HepG2 (cell line): Measurements from ENCODE around the gene DPY19L3. TPM values are rescaled to one million over a fixed set of nuclear protein-coding genes. Genes with fewer than 3 reads are reported as not detected.

Experiments
- ATAC-seq: fragments of 200-7000 bp; cut with Tn5 transposase; 3 replicates; pipeline ENCODE4 v1.9.1; 2020; ENCODE audit warnings: mild to moderate bottlenecking, moderate library complexity
- BruUV-seq: library from RNA; stranded (reverse); fragments of 400-500 nt; replicated peaks from 2 replicates; lab custom pipeline; 2021; lab: Mats Ljungman, UMichigan
- CTCF ChIA-PET: fragments of 300-600 bp; formaldehyde crosslinking; extraction: SDS; loops from one replicate; lab custom pipeline; 2021; ENCODE audit warnings: low total read pairs, inconsistent platforms, low intra/inter-chr PET ratio; lab: Yijun Ruan, JAX
- POLR2A ChIA-PET: fragments of 350-600 bp; sonication (Branson Sonifier 250); formaldehyde crosslinking; loops from one replicate; lab custom pipeline; 2020; ENCODE audit warnings: antibody characterized with exemption, inconsistent platforms; lab: Yijun Ruan, JAX
- DNase-seq: peaks from one replicate; pipeline ENCODE4 v3.0.0-alpha.2; 2015; ENCODE audit warnings: low spot score
- FAIRE-seq: peaks from 3 replicates; lab custom pipeline; 2011; peaks lifted over from hg19 to GRCh38; lab: Jason Lieb, UNC
- H2AFZ ChIP-seq: one replicate; pipeline ENCODE4 v1.6.1; 2011; ENCODE audit warnings: low read length, inconsistent platforms
- H3K27ac ChIP-seq: fragments of 300-600 bp; 3 replicates; pipeline ENCODE4 v1.8.0; 2011; ENCODE audit warnings: mixed run types, mild to moderate bottlenecking, mixed read lengths, low read length, inconsistent platforms; ENCODE audit not compliant: insufficient read depth; ENCODE audit errors: extremely low read length
- H3K27me3 ChIP-seq, 2 experiments: fragments of 200-600 bp in 1 of 2; 2 replicates in 1 of 2; 3 replicates in 1 of 2; pipeline versions ENCODE4 v1.6.0 to v1.8.0; 2011; ENCODE audit warnings: low read length in 2 of 2, mild to moderate bottlenecking in 2 of 2, moderate library complexity in 2 of 2, inconsistent platforms in 1 of 2; ENCODE audit not compliant: insufficient read depth in 2 of 2, control insufficient read depth in 1 of 2
- H3K36me3 ChIP-seq, 2 experiments: fragments of 200-600 bp in 1 of 2; replicated peaks in 1 of 2; 2 replicates in 1 of 2; 3 replicates in 1 of 2; pipeline versions ENCODE4 v1.5.1 to v1.8.0; 2011; ENCODE audit warnings: low read length in 2 of 2, inconsistent platforms in 1 of 2; ENCODE audit not compliant: insufficient read depth in 2 of 2, control insufficient read depth in 1 of 2
- H3K4me1 ChIP-seq: 2 replicates; pipeline ENCODE4 v1.5.1; 2012; ENCODE audit warnings: low read length, inconsistent platforms; ENCODE audit not compliant: insufficient read depth
- H3K4me2 ChIP-seq: 2 replicates; pipeline ENCODE4 v1.6.0; 2011; ENCODE audit warnings: low read depth, low read length, inconsistent platforms
- H3K4me3 ChIP-seq, 3 experiments: fragments of 200-600 bp in 1 of 3; sonication (generic), shearing (Covaris generic) in 1 of 3; replicated peaks in 1 of 3; 2 replicates each; pipeline ENCODE4 v1.5.1; 2011 to 2016; ENCODE audit warnings: low read length in 3 of 3, inconsistent platforms in 2 of 3, low read depth in 2 of 3, mild to moderate bottlenecking in 2 of 3, control low read depth in 1 of 3, mixed read lengths in 1 of 3; ENCODE audit not compliant: insufficient read depth in 1 of 3
- H3K79me2 ChIP-seq: one replicate; pipeline ENCODE4 v1.6.1; 2011; ENCODE audit warnings: low read length, inconsistent platforms; ENCODE audit not compliant: insufficient read depth
- H3K9ac ChIP-seq: 2 replicates; pipeline ENCODE4 v1.6.0; 2011; ENCODE audit warnings: mild to moderate bottlenecking, low read depth, low read length, inconsistent platforms; ENCODE audit not compliant: insufficient read depth
- H3K9me3 ChIP-seq: 2 replicates; pipeline ENCODE4 v1.5.1; 2012; ENCODE audit warnings: mild to moderate bottlenecking, low read length
- H4K20me1 ChIP-seq: 2 replicates; pipeline ENCODE4 v1.6.0; 2011; ENCODE audit warnings: inconsistent platforms, mild to moderate bottlenecking, low read length, moderate library complexity; ENCODE audit not compliant: insufficient read depth
- HDAC1 ChIP-seq: sonication (generic); formaldehyde crosslinking; IDR thresholded peaks from 2 replicates; pipeline ENCODE4 v1.5.1; 2020; ENCODE audit warnings: mild to moderate bottlenecking, missing genetic modification reagents
- HMG20B ChIP-seq: conservative IDR thresholded peaks from 2 replicates; pipeline ENCODE4 v1.6.1; 2016; ENCODE audit warnings: missing genetic modification reagents, missing compliant biosample characterization
- HNF4A ChIP-seq: sonication (generic); formaldehyde crosslinking; IDR thresholded peaks from 2 replicates; pipeline ENCODE4 v1.4.0; 2020; ENCODE audit warnings: missing genetic modification reagents
- HNRNPLL ChIP-seq: fragments of 200-400 bp; formaldehyde crosslinking; IDR thresholded peaks from 2 replicates; pipeline ENCODE4 v1.6.1; 2017; ENCODE audit warnings: mild to moderate bottlenecking, low read depth, low read length; ENCODE audit not compliant: poor library complexity, severe bottlenecking
- MLLT10 ChIP-seq: sonication (generic); formaldehyde crosslinking; IDR thresholded peaks from 2 replicates; pipeline ENCODE4 v1.4.0; 2020; ENCODE audit warnings: missing genetic modification reagents
- POLR2AphosphoS2 ChIP-seq: IDR thresholded peaks from 2 replicates; pipeline ENCODE4 v1.6.1; 2011; ENCODE audit warnings: low read depth, low read length, improper control_type of control experiment
- RAD51 ChIP-seq: fragments of 450-650 bp; IDR thresholded peaks from 2 replicates; pipeline ENCODE4 v1.6.1; 2016; ENCODE audit warnings: borderline replicate concordance
- RBFOX2 ChIP-seq: fragments of 200-400 bp; formaldehyde crosslinking; IDR thresholded peaks from 2 replicates; pipeline ENCODE4 v1.6.1; 2017; ENCODE audit warnings: low read depth, mild to moderate bottlenecking, low read length
- SP140L ChIP-seq: sonication (generic); formaldehyde crosslinking; IDR thresholded peaks from 2 replicates; pipeline ENCODE4 v1.4.0; 2020; ENCODE audit warnings: missing genetic modification reagents, borderline replicate concordance
- XBP1 ChIP-seq: sonication (generic); formaldehyde crosslinking; IDR thresholded peaks from 2 replicates; pipeline ENCODE4 v1.5.0; 2020; ENCODE audit warnings: missing genetic modification reagents
- ZNF431 ChIP-seq: sonication (generic); formaldehyde crosslinking; IDR thresholded peaks from 2 replicates; pipeline ENCODE4 v1.9.0; 2022; ENCODE audit warnings: missing genetic modification reagents, low read depth, mild to moderate bottlenecking, borderline replicate concordance
- ZNF569 ChIP-seq: sonication (generic); formaldehyde crosslinking; IDR thresholded peaks from 2 replicates; pipeline ENCODE4 v1.5.0; 2020; ENCODE audit warnings: mild to moderate bottlenecking, missing genetic modification reagents, moderate library complexity, borderline replicate concordance
- ZNF672 ChIP-seq: sonication (generic); formaldehyde crosslinking; IDR thresholded peaks from 2 replicates; pipeline ENCODE4 v1.8.1; 2022; ENCODE audit warnings: missing genetic modification reagents
- ZNF83 ChIP-seq: sonication (generic); formaldehyde crosslinking; IDR thresholded peaks from 2 replicates; pipeline ENCODE4 v1.4.0; 2020; ENCODE audit warnings: missing genetic modification reagents, mild to moderate bottlenecking, borderline replicate concordance
- WGBS: methylation state at CpG from one replicate; pipeline ENCODE4 v1.1.6; 2017; ENCODE audit warnings: low lambda C conversion rate; 5-methylcytosine and 5-hydroxymethylcytosine counted together
- in situ Hi-C: cut with HindIII; loops from 2 replicates; pipeline ENCODE4 v1.10.0; 2017; ENCODE audit warnings: low pct_unique_long_range_greater_than_20kb; ENCODE audit not compliant: extremely low pct_ligation_motif_present
- intact Hi-C: fragments of 100-400 bp; cut with micrococcal nuclease; formaldehyde crosslinking; loops from one replicate; pipeline ENCODE4 v1.10.0; 2022; ENCODE audit not compliant: unreplicated experiment
- polyA plus RNA-seq, 8 experiments: library from polyadenylated mRNA; depleted of rRNA in 3 of 8; stranded (reverse) in 7 of 8; unstranded in 1 of 8; fragments of >200 nt; fragmentation: Illumina TruSeq in 4 of 8; extraction: Trizol in 4 of 8; gene quantifications; 2 replicates each; pipeline versions ENCODE4 v1.2.1 to v1.2.3, GENCODE V29; 2011 to 2016; ENCODE audit warnings: low read depth in 4 of 8, missing spikeins in 1 of 8, mixed read lengths in 1 of 8; ENCODE audit not compliant: insufficient read depth in 1 of 8
- total RNA-seq, 5 experiments: library from RNA; depleted of rRNA; stranded (reverse); fragments of >200 nt; fragmentation: Illumina TruSeq; extraction: Trizol; gene quantifications; 2 replicates each; pipeline ENCODE4 v1.2.3, GENCODE V29; 2016; ENCODE audit warnings: low read depth in 1 of 5
- TF ChIP-seq, protein P1 (sequence below): sonication (generic); formaldehyde crosslinking; IDR thresholded peaks from 2 replicates; pipeline ENCODE4 v1.5.0; 2020; ENCODE audit warnings: missing genetic modification reagents
- TF ChIP-seq, protein P2 (sequence below): sonication (generic); formaldehyde crosslinking; IDR thresholded peaks from 2 replicates; pipeline ENCODE4 v1.4.0; 2020; ENCODE audit warnings: missing genetic modification reagents, borderline replicate concordance

DPY19L3 gene
- total and polyA plus RNA-seq, 2 of the 13 experiments (the other 11 are each of a cell fraction or from before 2014, with no cell fraction given): 21.6 to 25.2 TPM

DNA sequence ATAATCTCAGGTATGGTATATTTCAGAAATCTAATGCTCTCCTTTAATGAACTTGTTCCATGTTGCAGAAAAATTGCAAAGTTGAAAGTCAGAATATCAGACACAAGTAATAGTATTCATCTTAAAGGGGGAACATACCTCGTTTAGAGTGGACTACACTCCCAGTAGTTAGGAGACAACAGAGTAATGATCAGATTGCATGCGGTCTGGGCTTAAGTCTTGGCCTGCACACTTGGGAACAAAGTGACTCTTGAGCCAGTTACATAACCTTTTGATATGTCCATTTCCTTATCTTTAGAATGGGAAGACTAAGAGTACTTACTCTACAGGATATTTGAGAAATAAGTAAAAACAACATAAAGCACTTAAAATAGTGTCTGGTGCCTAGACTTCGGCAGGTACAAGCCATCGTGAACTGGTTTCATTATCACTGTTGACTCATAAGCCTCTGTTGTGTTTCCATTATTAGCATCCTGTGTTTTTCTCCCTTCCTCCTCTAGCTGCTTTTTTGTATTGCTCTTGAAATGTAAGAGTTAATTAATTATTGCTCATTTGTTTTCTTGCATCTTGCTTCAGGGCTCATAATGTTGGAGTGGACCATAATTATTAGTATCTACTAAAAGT, 53.0 kb downstream of the DPY19L3 start (continued):
- TF ChIP-seq MLLT10 (CRISPR knock-in tag): no peak
- no peak for TF ChIP-seq ZNF569 (CRISPR knock-in tag)
- TF ChIP-seq, protein P1, sequence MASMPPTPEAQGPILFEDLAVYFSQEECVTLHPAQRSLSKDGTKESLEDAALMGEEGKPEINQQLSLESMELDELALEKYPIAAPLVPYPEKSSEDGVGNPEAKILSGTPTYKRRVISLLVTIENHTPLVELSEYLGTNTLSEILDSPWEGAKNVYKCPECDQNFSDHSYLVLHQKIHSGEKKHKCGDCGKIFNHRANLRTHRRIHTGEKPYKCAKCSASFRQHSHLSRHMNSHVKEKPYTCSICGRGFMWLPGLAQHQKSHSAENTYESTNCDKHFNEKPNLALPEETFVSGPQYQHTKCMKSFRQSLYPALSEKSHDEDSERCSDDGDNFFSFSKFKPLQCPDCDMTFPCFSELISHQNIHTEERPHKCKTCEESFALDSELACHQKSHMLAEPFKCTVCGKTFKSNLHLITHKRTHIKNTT (CRISPR knock-in tag): no peak
- no peak for TF ChIP-seq RBFOX2
- TF ChIP-seq ZNF431 (CRISPR knock-in tag): no peak
- TF ChIP-seq RAD51: no peak
- no peak for TF ChIP-seq HDAC1 (CRISPR knock-in tag)

DNA sequence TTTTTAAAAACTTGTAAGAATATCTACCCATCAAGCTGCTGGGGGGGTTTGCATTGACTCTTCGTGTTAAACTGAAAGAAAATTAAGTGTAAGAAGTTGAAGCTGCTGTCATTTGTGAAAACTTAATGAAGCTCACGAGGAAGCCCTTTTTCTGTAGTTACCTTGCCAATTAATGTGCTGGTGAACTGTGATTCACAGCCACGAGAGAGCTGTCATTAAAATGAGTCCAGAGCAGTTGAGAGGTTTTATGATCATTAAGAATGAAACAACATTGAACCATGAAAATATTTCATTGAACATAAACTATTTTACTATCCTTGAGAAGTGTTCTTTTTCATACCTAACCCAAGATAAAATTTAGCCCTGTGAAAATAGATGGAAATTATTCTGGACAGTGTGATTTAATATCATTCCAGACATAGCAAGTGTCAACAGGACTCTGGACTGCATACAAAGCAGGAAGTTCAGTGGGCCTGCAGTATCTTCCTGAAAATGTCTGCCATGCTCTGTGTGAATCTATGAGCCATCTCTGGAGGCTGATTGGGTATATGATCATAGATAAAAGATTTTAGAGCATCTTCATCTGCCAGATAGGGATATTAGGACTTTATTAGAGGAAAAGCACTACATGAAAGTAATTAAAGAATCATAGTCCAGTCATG, 53.8 kb downstream of the DPY19L3 start:
- no TSS peak for BruUV-seq
- Histone ChIP-seq H3K9me3 (no peaks in the 10 kb centered on the region), H3K27me3 (no peaks in the 10 kb centered on the region), H2AFZ (no peak overlapping the region), H3K4me3 (no peak overlapping the region), H3K36me3 (peaks cover 6 to 36% of the 10 kb centered on the region in 2 experiments; a peak in 4 of 5 replicates), H4K20me1 (no peaks in the 10 kb centered on the region), H3K79me2 (no peaks in the 10 kb centered on the region), H3K4me2 (no peak overlapping the region), H3K9ac (no peak overlapping the region), H3K4me1 (peaks cover 9% of the 10 kb centered on the region), H3K27ac (no peak overlapping the region)
- 90% methylated on average over 3 of the region's 3 CpGs for WGBS
- ChIA-PET CTCF (no interaction called here), POLR2A (no interaction called here)
- intact Hi-C loops (no loop called here), in situ Hi-C loops (no loop called here)
- DNase-seq (peak; percentile 9), FAIRE-seq (no peak), ATAC-seq (peak; percentile 48; the same call in 1 of the 3 replicates)
- TF ChIP-seq, protein P2, sequence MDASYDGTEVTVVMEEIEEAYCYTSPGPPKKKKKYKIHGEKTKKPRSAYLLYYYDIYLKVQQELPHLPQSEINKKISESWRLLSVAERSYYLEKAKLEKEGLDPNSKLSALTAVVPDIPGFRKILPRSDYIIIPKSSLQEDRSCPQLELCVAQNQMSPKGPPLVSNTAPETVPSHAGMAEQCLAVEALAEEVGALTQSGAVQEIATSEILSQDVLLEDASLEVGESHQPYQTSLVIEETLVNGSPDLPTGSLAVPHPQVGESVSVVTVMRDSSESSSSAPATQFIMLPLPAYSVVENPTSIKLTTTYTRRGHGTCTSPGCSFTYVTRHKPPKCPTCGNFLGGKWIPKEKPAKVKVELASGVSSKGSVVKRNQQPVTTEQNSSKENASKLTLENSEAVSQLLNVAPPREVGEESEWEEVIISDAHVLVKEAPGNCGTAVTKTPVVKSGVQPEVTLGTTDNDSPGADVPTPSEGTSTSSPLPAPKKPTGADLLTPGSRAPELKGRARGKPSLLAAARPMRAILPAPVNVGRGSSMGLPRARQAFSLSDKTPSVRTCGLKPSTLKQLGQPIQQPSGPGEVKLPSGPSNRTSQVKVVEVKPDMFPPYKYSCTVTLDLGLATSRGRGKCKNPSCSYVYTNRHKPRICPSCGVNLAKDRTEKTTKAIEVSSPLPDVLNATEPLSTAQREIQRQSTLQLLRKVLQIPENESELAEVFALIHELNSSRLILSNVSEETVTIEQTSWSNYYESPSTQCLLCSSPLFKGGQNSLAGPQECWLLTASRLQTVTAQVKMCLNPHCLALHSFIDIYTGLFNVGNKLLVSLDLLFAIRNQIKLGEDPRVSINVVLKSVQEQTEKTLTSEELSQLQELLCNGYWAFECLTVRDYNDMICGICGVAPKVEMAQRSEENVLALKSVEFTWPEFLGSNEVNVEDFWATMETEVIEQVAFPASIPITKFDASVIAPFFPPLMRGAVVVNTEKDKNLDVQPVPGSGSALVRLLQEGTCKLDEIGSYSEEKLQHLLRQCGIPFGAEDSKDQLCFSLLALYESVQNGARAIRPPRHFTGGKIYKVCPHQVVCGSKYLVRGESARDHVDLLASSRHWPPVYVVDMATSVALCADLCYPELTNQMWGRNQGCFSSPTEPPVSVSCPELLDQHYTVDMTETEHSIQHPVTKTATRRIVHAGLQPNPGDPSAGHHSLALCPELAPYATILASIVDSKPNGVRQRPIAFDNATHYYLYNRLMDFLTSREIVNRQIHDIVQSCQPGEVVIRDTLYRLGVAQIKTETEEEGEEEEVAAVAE (CRISPR knock-in tag): no peak
- TF ChIP-seq XBP1 (CRISPR knock-in tag): no peak
- 0 out of 2 replicates have a peak, but pooled peaks have one; percentile 7 for TF ChIP-seq HNF4A (CRISPR knock-in tag)
- TF ChIP-seq HMG20B (CRISPR knock-in tag): no peak
- TF ChIP-seq ZNF83 (CRISPR knock-in tag): no peak
- no peak for TF ChIP-seq ZNF672 (CRISPR knock-in tag)
- TF ChIP-seq SP140L (CRISPR knock-in tag): no peak
- TF ChIP-seq HNRNPLL: no peak
- no peak for TF ChIP-seq POLR2AphosphoS2
